ENCODE data around the gene C11orf21. TPM values are rescaled to one million over a fixed set of nuclear protein-coding genes. Genes with fewer than 3 reads are reported as not detected.

The C11orf21 gene
- total RNA-seq, 1 donor from 2014 or later = 0.51 TPM

DNA sequence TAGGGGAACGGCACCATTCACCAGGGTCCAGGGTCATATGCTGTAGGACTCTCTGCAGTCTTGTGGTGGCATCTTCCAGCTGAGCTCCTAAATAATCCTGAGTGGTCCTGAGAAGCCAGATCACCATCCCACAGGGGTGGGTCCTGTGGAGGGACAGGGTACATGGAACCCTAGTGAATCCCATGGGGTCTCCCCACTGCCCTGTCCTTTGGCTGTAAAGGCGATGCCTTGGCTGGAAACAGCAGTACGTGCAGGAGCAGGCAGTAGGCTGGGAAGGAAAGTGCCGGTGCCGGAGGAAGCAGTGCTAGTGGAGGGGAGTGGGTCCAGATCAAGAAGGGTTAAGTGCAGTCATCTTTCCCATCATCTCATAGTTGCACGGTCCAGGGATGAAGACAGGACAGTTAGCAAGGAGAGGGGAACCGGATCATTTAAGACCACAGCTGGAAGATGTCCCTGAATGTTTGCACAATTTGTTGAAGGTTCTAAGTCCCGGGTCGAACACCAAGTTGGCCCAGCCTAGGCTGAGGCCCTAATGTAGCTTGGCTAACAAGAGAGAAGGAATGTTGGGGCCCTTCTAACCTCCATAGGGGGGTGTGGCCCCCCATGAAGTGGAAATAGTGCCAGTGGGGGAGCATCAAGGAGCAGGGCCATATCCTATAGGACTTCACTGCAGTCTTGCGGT lies 18.2 kb upstream of the C11orf21 start:
- Mint-ChIP-seq H3K9me3 (no peaks in the 10 kb centered on the region), H3K4me3 (no peak overlapping the region), H3K36me3 (no peaks in the 10 kb centered on the region), H3K4me1 (ENCODE audit: unreplicated experiment) (no peaks in the 10 kb centered on the region), H3K27ac (no peak overlapping the region), H3K27me3 (peaks cover 7% of the 10 kb centered on the region)
- peak; percentile 43 for DNase-seq (ENCODE audit: extremely low spot score, unreplicated experiment)
- TF ChIP-seq, protein P1, sequence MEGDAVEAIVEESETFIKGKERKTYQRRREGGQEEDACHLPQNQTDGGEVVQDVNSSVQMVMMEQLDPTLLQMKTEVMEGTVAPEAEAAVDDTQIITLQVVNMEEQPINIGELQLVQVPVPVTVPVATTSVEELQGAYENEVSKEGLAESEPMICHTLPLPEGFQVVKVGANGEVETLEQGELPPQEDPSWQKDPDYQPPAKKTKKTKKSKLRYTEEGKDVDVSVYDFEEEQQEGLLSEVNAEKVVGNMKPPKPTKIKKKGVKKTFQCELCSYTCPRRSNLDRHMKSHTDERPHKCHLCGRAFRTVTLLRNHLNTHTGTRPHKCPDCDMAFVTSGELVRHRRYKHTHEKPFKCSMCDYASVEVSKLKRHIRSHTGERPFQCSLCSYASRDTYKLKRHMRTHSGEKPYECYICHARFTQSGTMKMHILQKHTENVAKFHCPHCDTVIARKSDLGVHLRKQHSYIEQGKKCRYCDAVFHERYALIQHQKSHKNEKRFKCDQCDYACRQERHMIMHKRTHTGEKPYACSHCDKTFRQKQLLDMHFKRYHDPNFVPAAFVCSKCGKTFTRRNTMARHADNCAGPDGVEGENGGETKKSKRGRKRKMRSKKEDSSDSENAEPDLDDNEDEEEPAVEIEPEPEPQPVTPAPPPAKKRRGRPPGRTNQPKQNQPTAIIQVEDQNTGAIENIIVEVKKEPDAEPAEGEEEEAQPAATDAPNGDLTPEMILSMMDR (conservative IDR thresholded peaks at IDR 0.05) = no peak

DNA sequence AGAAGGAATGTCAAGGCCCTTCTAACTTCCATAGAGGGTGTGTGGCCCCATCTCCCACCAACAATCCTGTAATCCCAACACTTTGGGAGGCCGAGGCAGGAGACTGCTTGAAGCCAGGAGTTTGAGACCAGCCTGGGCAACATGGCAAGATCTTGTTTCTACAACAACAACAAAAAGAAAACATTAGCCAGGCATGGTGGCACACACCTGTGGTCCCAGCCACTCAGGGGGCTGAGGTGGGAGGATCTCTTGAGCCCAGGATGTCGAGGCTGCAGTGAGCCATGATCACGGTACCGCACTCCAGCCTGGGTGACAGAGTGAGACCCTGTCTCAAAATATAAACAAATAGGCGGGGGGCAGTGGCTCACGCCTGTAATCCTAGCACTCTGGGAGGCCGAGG lies 17.0 kb upstream of the C11orf21 start:
- Mint-ChIP-seq H3K27ac (no peak overlapping the region), H3K27me3 (peaks cover 7% of the 10 kb centered on the region), H3K9me3 (no peaks in the 10 kb centered on the region), H3K4me3 (no peak overlapping the region), H3K4me1 (ENCODE audit: unreplicated experiment) (no peaks in the 10 kb centered on the region), H3K36me3 (no peaks in the 10 kb centered on the region)
- TF ChIP-seq, protein P1 (conservative IDR thresholded peaks at IDR 0.05) = no peak
- peak; percentile 25 for DNase-seq (ENCODE audit: extremely low spot score, unreplicated experiment)

DNA sequence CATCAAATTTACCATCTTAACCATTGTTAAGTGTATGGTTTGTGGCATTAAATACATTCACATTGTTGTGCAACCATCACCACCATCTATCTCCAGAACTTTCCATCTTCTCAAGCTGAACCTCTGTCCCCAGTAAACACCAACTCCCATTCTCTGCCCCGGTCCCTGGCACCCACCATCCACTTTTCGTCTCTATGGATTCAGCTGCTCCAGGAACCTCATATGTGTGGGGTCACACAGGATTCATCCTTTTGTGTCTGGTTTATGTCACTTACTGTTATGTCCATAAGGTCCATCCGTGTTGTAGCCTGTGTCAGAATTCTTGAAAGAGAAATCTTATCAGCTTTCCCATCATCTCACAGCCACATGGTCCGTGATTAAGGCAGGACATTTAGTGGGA lies 16.4 kb upstream of the C11orf21 start:
- no peaks in the 10 kb centered on the region for H3K36me3 Mint-ChIP-seq
- no peak overlapping the region for H3K4me3 Mint-ChIP-seq
- no peaks in the 10 kb centered on the region for H3K4me1 Mint-ChIP-seq (ENCODE audit: unreplicated experiment)
- peaks cover 4% of the 10 kb centered on the region for H3K27me3 Mint-ChIP-seq
- no peak overlapping the region for H3K27ac Mint-ChIP-seq
- peak; percentile 32 for DNase-seq (ENCODE audit: extremely low spot score, unreplicated experiment)
- no peaks in the 10 kb centered on the region for H3K9me3 Mint-ChIP-seq
- TF ChIP-seq, protein P1 (conservative IDR thresholded peaks at IDR 0.05) = no peak

DNA sequence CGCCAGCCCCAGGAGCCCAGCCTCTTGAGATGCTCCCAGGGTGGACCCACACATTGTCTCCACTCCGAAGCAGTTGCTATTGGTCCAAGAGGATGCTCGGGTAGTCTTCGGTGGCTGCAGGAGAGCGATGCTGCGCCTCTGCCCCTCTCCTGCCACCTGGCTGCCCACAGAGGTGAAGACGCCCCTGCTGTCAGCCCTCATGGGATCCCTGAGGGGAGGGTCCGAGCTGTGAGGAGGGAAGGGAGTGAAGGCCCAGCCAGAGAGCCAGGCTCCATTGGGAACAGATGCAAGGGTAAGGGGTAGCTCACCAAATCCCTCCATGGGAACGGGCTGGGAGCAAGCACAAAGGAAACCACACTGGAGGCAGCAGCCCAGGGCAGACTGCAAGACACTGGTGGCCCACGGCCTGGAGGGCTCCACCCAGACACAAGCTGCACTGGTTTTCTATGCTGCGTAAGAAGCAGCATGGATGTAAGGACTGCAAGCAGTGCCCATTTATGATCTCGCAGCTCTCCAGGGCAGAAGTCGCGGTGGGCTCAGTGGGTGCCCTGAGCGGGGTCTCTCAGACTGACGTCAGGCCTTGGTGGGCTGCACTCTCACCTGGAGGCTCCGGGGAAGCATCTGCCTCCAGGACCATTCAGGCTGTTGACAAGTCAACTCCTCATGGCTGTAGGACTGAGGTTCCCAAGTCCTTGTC lies 15.8 kb upstream of the C11orf21 start:
- peak; percentile 61 for DNase-seq (ENCODE audit: extremely low spot score, unreplicated experiment)
- no peaks in the 10 kb centered on the region for H3K4me1 Mint-ChIP-seq (ENCODE audit: unreplicated experiment)
- no peak overlapping the region for H3K4me3 Mint-ChIP-seq
- H3K27ac Mint-ChIP-seq = no peak overlapping the region
- no peaks in the 10 kb centered on the region for H3K36me3 Mint-ChIP-seq
- H3K27me3 Mint-ChIP-seq = no peaks in the 10 kb centered on the region
- TF ChIP-seq, protein P1 (conservative IDR thresholded peaks at IDR 0.05) = no peak
- no peaks in the 10 kb centered on the region for H3K9me3 Mint-ChIP-seq

DNA sequence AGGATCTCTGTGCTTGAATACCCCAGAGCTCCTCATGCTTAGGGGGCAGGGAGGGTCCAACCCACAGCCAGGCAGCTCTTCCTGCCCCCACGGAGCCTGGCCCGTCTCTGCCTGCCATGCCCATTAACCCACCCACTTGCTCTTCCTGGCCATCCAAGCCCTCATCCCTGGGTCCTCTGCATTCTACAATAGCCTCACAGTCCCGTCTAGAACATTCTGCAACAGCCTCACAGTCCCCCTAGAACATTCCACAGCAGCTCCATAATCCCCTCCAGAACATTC lies 15.2 kb upstream of the C11orf21 start:
- Mint-ChIP-seq H3K27ac (no peak overlapping the region), H3K36me3 (no peaks in the 10 kb centered on the region), H3K4me1 (ENCODE audit: unreplicated experiment) (no peaks in the 10 kb centered on the region), H3K4me3 (no peak overlapping the region), H3K27me3 (no peaks in the 10 kb centered on the region), H3K9me3 (no peaks in the 10 kb centered on the region)
- no peak for DNase-seq (ENCODE audit: extremely low spot score, unreplicated experiment)
- TF ChIP-seq, protein P1 (conservative IDR thresholded peaks at IDR 0.05) = no peak
